WTC11 (cell line): ENCODE data around the gene MBLAC2. TPM values are rescaled to one million over a fixed set of nuclear protein-coding genes. Genes with fewer than 3 reads are reported as not detected.

ENCODE experiments used
- ATAC-seq: fragments of 200-7000 bp; cut with Tn5 transposase; 2 replicates; pipeline ENCODE4 v1.10.0; 2021; ENCODE audit warnings: mild to moderate bottlenecking, moderate library complexity
- CTCF ChIA-PET: fragments of 300-600 bp; sonication (Branson Sonifier 250); formaldehyde crosslinking; loops from one replicate; lab custom pipeline; 2021; ENCODE audit warnings: antibody characterized with exemption; lab: Charles Lee
- POLR2A ChIA-PET: fragments of 350-600 bp; sonication (Branson Sonifier 250); formaldehyde crosslinking; loops from one replicate; lab custom pipeline; 2021; ENCODE audit warnings: antibody characterized with exemption; lab: Charles Lee
- DNase-seq: peaks from one replicate; pipeline ENCODE4 v3.0.0; 2021; ENCODE audit warnings: low spot score
- H3K27ac Mint-ChIP-seq: 2 replicates; pipeline ENCODE4 v1.8.0; 2021; ENCODE audit warnings: mixed read lengths
- H3K27me3 Mint-ChIP-seq: 2 replicates; pipeline ENCODE4 v1.8.0; 2021; ENCODE audit warnings: low read depth, mild to moderate bottlenecking, moderate library complexity, mixed read lengths
- H3K36me3 Mint-ChIP-seq: 2 replicates; pipeline ENCODE4 v1.8.0; 2021; ENCODE audit warnings: mixed read lengths
- H3K4me1 Mint-ChIP-seq: 2 replicates; pipeline ENCODE4 v1.8.0; 2022; ENCODE audit warnings: mixed read lengths
- H3K4me3 Mint-ChIP-seq: 2 replicates; pipeline ENCODE4 v1.8.0; 2021; ENCODE audit warnings: mild to moderate bottlenecking, moderate library complexity, mixed read lengths
- H3K9me3 Mint-ChIP-seq: 2 replicates; pipeline ENCODE4 v1.8.0; 2021; ENCODE audit warnings: mixed read lengths
- EMX1 ChIP-seq: fragments of 250-450 bp; sonication (Bioruptor Pico); IDR thresholded peaks from 2 replicates; pipeline ENCODE4 v1.8.0; 2021; ENCODE audit warnings: mild to moderate bottlenecking
- ETV6 ChIP-seq: sonication (generic); formaldehyde crosslinking; IDR thresholded peaks from 2 replicates; pipeline ENCODE4 v1.8.1; 2022; ENCODE audit warnings: mild to moderate bottlenecking, missing genetic modification reagents
- FOXJ3 ChIP-seq: sonication (generic); formaldehyde crosslinking; IDR thresholded peaks from 2 replicates; pipeline ENCODE4 v1.9.0; 2021; ENCODE audit warnings: missing genetic modification reagents, mild to moderate bottlenecking, borderline replicate concordance
- HMGA2 ChIP-seq: fragments of 250-450 bp; sonication (Bioruptor Pico); IDR thresholded peaks from 2 replicates; pipeline ENCODE4 v1.4.0; 2021; ENCODE audit warnings: mild to moderate bottlenecking, moderate library complexity
- MYBL2 ChIP-seq: sonication (generic); formaldehyde crosslinking; IDR thresholded peaks from 2 replicates; pipeline ENCODE4 v1.8.1; 2023; ENCODE audit warnings: mild to moderate bottlenecking, moderate library complexity, missing genetic modification reagents
- NFATC4 ChIP-seq: fragments of 250-450 bp; sonication (Bioruptor Pico); IDR thresholded peaks from 2 replicates; pipeline ENCODE4 v1.9.0; 2021; ENCODE audit warnings: mild to moderate bottlenecking
- SMAD3 ChIP-seq: sonication (generic); formaldehyde crosslinking; IDR thresholded peaks from 2 replicates; pipeline ENCODE4 v1.8.0; 2022; ENCODE audit warnings: missing genetic modification reagents, mild to moderate bottlenecking, borderline replicate concordance
- ZNF263 ChIP-seq: sonication (generic); formaldehyde crosslinking; IDR thresholded peaks from 2 replicates; pipeline ENCODE4 v1.8.1; 2022; ENCODE audit warnings: low read depth, mild to moderate bottlenecking, moderate library complexity, missing genetic modification reagents
- ZNF671 ChIP-seq: fragments of 250-450 bp; sonication (Bioruptor Pico); IDR thresholded peaks from 2 replicates; pipeline ENCODE4 v1.8.0; 2021; ENCODE audit warnings: mild to moderate bottlenecking
- total RNA-seq: library from RNA; stranded (reverse); gene quantifications from 3 replicates; pipeline ENCODE4 v1.2.3, GENCODE V29; 2021
- TF ChIP-seq, protein P1 (sequence below): fragments of 200-600 bp; IDR thresholded peaks from 2 replicates; pipeline ENCODE4 v1.8.0; 2022; ENCODE audit warnings: antibody characterized with exemption
- TF ChIP-seq, protein P2 (sequence below): sonication (generic); formaldehyde crosslinking; IDR thresholded peaks from 2 replicates; pipeline ENCODE4 v1.8.1; 2023; ENCODE audit warnings: mild to moderate bottlenecking, moderate library complexity, missing genetic modification reagents
- TF ChIP-seq, protein P3 (sequence below): sonication (generic); formaldehyde crosslinking; IDR thresholded peaks from 2 replicates; pipeline ENCODE4 v1.8.0; 2022; ENCODE audit warnings: mild to moderate bottlenecking, missing genetic modification reagents
- TF ChIP-seq, protein P4 (sequence below): sonication (generic); formaldehyde crosslinking; IDR thresholded peaks from 2 replicates; pipeline ENCODE4 v1.8.0; 2022; ENCODE audit warnings: missing genetic modification reagents
- TF ChIP-seq, protein P5 (sequence below): sonication (generic); formaldehyde crosslinking; IDR thresholded peaks from 2 replicates; pipeline ENCODE4 v1.8.1; 2023; ENCODE audit warnings: mild to moderate bottlenecking, missing genetic modification reagents, moderate library complexity
- TF ChIP-seq, protein P6 (sequence below): fragments of 250-450 bp; sonication (Bioruptor Pico); IDR thresholded peaks from 2 replicates; pipeline ENCODE4 v1.9.0; 2021; ENCODE audit warnings: mild to moderate bottlenecking
- TF ChIP-seq, protein P7 (sequence below): sonication (generic); formaldehyde crosslinking; conservative IDR thresholded peaks from 2 replicates; pipeline ENCODE4 v1.8.1; 2023; ENCODE audit warnings: mild to moderate bottlenecking, low read depth, missing genetic modification reagents, moderate library complexity

Gene MBLAC2
- total RNA-seq, 1 experiment from 2014 or later: 5.9 TPM

DNA sequence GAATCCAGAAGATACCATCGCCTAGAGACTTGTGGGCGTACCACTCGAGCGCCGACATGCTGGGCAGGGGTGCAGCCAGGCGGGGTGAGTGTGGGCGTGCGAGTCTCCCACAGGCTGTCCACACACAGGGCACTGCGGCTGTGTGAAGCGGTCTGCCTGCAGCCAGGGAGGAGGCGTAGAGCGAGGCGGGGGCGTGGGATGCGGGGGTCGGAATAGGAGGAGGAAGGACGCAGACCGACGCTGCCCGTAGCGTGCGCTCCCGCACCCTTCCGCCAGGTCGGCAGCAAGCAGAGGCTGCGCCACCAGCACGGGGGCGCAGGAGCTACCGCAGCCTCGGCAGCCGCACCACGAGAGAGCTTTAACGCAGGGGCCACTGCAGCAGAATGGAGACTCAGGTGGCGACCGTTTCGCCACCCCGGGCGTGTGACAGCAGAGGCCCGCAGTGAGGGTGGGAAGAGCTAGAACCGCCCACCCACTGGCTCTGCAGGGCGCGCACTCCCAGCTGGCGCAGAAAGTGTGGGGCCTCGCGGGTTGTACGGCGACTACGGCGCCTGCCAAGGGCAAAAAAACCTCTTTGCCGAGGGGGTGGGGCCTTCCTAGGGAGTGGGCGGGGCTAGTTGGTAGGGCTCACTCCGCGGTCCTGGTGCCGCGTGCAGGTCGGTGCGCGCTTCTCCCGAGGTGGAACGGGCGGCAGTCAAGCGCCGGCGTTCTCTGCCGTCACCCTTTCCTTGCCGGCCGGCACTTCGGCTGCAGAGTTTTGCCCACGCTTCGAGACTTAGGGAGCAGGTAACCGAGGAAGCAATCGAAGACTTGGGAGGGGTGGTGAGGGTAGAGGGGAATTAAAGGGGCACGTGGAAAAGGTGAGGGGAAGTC lies at the start of gene MBLAC2, which contains the start of gene POLR3G (continued):
- TF ChIP-seq, protein P1, sequence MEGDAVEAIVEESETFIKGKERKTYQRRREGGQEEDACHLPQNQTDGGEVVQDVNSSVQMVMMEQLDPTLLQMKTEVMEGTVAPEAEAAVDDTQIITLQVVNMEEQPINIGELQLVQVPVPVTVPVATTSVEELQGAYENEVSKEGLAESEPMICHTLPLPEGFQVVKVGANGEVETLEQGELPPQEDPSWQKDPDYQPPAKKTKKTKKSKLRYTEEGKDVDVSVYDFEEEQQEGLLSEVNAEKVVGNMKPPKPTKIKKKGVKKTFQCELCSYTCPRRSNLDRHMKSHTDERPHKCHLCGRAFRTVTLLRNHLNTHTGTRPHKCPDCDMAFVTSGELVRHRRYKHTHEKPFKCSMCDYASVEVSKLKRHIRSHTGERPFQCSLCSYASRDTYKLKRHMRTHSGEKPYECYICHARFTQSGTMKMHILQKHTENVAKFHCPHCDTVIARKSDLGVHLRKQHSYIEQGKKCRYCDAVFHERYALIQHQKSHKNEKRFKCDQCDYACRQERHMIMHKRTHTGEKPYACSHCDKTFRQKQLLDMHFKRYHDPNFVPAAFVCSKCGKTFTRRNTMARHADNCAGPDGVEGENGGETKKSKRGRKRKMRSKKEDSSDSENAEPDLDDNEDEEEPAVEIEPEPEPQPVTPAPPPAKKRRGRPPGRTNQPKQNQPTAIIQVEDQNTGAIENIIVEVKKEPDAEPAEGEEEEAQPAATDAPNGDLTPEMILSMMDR: no peak
- TF ChIP-seq FOXJ3 (CRISPR knock-in tag) (no peak), SMAD3 (CRISPR knock-in tag) (peak; percentile 82; the same call in 1 of the 2 replicates), ZNF263 (CRISPR knock-in tag) (peak; percentile 47; the same call in 1 of the 2 replicates), ZNF671 (CRISPR knock-in tag) (no peak), ETV6 (CRISPR knock-in tag) (peak; percentile 89; the same call in 1 of the 2 replicates), MYBL2 (0 out of 2 replicates have a peak, but pooled peaks have one; percentile 30), HMGA2 (CRISPR knock-in tag) (no peak), NFATC4 (no peak), EMX1 (CRISPR knock-in tag) (no peak)
- TF ChIP-seq, protein P2, sequence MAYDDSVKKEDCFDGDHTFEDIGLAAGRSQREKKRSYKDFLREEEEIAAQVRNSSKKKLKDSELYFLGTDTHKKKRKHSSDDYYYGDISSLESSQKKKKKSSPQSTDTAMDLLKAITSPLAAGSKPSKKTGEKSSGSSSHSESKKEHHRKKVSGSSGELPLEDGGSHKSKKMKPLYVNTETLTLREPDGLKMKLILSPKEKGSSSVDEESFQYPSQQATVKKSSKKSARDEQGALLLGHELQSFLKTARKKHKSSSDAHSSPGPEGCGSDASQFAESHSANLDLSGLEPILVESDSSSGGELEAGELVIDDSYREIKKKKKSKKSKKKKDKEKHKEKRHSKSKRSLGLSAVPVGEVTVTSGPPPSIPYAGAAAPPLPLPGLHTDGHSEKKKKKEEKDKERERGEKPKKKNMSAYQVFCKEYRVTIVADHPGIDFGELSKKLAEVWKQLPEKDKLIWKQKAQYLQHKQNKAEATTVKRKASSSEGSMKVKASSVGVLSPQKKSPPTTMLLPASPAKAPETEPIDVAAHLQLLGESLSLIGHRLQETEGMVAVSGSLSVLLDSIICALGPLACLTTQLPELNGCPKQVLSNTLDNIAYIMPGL (CRISPR knock-in tag): peak; percentile 97
- TF ChIP-seq, protein P3, sequence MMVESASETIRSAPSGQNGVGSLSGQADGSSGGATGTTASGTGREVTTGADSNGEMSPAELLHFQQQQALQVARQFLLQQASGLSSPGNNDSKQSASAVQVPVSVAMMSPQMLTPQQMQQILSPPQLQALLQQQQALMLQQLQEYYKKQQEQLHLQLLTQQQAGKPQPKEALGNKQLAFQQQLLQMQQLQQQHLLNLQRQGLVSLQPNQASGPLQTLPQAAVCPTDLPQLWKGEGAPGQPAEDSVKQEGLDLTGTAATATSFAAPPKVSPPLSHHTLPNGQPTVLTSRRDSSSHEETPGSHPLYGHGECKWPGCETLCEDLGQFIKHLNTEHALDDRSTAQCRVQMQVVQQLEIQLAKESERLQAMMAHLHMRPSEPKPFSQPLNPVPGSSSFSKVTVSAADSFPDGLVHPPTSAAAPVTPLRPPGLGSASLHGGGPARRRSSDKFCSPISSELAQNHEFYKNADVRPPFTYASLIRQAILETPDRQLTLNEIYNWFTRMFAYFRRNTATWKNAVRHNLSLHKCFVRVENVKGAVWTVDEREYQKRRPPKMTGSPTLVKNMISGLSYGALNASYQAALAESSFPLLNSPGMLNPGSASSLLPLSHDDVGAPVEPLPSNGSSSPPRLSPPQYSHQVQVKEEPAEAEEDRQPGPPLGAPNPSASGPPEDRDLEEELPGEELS (CRISPR knock-in tag): peak; percentile 87
- TF ChIP-seq, protein P4, sequence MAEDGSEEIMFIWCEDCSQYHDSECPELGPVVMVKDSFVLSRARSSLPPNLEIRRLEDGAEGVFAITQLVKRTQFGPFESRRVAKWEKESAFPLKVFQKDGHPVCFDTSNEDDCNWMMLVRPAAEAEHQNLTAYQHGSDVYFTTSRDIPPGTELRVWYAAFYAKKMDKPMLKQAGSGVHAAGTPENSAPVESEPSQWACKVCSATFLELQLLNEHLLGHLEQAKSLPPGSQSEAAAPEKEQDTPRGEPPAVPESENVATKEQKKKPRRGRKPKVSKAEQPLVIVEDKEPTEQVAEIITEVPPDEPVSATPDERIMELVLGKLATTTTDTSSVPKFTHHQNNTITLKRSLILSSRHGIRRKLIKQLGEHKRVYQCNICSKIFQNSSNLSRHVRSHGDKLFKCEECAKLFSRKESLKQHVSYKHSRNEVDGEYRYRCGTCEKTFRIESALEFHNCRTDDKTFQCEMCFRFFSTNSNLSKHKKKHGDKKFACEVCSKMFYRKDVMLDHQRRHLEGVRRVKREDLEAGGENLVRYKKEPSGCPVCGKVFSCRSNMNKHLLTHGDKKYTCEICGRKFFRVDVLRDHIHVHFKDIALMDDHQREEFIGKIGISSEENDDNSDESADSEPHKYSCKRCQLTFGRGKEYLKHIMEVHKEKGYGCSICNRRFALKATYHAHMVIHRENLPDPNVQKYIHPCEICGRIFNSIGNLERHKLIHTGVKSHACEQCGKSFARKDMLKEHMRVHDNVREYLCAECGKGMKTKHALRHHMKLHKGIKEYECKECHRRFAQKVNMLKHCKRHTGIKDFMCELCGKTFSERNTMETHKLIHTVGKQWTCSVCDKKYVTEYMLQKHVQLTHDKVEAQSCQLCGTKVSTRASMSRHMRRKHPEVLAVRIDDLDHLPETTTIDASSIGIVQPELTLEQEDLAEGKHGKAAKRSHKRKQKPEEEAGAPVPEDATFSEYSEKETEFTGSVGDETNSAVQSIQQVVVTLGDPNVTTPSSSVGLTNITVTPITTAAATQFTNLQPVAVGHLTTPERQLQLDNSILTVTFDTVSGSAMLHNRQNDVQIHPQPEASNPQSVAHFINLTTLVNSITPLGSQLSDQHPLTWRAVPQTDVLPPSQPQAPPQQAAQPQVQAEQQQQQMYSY (CRISPR knock-in tag): peak; percentile 24
- TF ChIP-seq, protein P5, sequence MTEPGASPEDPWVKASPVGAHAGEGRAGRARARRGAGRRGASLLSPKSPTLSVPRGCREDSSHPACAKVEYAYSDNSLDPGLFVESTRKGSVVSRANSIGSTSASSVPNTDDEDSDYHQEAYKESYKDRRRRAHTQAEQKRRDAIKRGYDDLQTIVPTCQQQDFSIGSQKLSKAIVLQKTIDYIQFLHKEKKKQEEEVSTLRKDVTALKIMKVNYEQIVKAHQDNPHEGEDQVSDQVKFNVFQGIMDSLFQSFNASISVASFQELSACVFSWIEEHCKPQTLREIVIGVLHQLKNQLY (CRISPR knock-in tag): 0 out of 2 replicates have a peak, but pooled peaks have one; percentile 73

DNA sequence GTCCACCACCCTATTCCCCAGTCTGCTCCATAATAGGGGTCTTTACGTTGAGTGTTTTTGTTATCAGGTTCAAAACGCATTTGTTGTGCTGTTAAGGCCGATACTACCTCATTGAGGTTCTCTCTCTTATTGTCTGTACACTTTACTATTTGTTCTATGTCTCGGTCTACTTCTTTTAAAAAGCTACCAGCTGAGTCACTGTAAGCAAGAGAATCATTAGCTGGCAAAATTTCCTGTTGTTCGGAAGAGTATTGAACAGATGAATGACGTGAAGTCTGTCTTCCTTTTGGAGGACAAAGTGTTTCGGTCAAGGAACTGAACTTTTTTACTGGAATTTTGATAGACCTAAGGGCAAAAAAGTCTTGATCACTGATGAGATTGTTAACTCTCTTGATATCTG lies 44.5 kb upstream of the MBLAC2 start:
- no peak for DNase-seq
- no peaks in the 10 kb centered on the region for H3K9me3 Mint-ChIP-seq
- ChIA-PET CTCF (no interaction called here), POLR2A (no interaction called here)
- no peak for ATAC-seq
- no peaks in the 10 kb centered on the region for H3K4me1 Mint-ChIP-seq
- peaks cover 24% of the 10 kb centered on the region for H3K36me3 Mint-ChIP-seq
- H3K4me3 Mint-ChIP-seq: no peak overlapping the region
- H3K27ac Mint-ChIP-seq: no peak overlapping the region
- no peaks in the 10 kb centered on the region for H3K27me3 Mint-ChIP-seq
- TF ChIP-seq, protein P6, sequence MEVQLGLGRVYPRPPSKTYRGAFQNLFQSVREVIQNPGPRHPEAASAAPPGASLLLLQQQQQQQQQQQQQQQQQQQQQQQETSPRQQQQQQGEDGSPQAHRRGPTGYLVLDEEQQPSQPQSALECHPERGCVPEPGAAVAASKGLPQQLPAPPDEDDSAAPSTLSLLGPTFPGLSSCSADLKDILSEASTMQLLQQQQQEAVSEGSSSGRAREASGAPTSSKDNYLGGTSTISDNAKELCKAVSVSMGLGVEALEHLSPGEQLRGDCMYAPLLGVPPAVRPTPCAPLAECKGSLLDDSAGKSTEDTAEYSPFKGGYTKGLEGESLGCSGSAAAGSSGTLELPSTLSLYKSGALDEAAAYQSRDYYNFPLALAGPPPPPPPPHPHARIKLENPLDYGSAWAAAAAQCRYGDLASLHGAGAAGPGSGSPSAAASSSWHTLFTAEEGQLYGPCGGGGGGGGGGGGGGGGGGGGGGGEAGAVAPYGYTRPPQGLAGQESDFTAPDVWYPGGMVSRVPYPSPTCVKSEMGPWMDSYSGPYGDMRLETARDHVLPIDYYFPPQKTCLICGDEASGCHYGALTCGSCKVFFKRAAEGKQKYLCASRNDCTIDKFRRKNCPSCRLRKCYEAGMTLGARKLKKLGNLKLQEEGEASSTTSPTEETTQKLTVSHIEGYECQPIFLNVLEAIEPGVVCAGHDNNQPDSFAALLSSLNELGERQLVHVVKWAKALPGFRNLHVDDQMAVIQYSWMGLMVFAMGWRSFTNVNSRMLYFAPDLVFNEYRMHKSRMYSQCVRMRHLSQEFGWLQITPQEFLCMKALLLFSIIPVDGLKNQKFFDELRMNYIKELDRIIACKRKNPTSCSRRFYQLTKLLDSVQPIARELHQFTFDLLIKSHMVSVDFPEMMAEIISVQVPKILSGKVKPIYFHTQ (CRISPR knock-in tag): no peak
- TF ChIP-seq, protein P7, sequence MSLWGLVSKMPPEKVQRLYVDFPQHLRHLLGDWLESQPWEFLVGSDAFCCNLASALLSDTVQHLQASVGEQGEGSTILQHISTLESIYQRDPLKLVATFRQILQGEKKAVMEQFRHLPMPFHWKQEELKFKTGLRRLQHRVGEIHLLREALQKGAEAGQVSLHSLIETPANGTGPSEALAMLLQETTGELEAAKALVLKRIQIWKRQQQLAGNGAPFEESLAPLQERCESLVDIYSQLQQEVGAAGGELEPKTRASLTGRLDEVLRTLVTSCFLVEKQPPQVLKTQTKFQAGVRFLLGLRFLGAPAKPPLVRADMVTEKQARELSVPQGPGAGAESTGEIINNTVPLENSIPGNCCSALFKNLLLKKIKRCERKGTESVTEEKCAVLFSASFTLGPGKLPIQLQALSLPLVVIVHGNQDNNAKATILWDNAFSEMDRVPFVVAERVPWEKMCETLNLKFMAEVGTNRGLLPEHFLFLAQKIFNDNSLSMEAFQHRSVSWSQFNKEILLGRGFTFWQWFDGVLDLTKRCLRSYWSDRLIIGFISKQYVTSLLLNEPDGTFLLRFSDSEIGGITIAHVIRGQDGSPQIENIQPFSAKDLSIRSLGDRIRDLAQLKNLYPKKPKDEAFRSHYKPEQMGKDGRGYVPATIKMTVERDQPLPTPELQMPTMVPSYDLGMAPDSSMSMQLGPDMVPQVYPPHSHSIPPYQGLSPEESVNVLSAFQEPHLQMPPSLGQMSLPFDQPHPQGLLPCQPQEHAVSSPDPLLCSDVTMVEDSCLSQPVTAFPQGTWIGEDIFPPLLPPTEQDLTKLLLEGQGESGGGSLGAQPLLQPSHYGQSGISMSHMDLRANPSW: no peak
- TF ChIP-seq, protein P5 (CRISPR knock-in tag): no peak
- no peak for TF ChIP-seq ZNF263 (CRISPR knock-in tag)
